Smooth muscle cell (in vitro differentiated cells): ENCODE measurements around the gene INPPL1. TPM values are rescaled to one million over a fixed set of nuclear protein-coding genes. Genes with fewer than 3 reads are reported as not detected.

ENCODE experiments used
- DNase-seq: peaks from one replicate; lab custom pipeline; 2025; ENCODE audit not compliant: unreplicated experiment; lab: John Stamatoyannopoulos, UW
- H2AFZ ChIP-seq: fragments of 200-600 bp; sonication (generic); 2 replicates; pipeline ENCODE4 v1.6.0; 2016; ENCODE audit warnings: antibody characterized with exemption, low read depth, mild to moderate bottlenecking
- H3F3A ChIP-seq: fragments of 200-600 bp; sonication (generic); 2 replicates; pipeline ENCODE4 v1.6.0; 2017; ENCODE audit warnings: antibody characterized with exemption, low read depth
- H3K27ac ChIP-seq: fragments of 200-600 bp; sonication (generic); 2 replicates; pipeline ENCODE4 v1.5.1; 2016; ENCODE audit warnings: low read depth, mild to moderate bottlenecking
- H3K27me3 ChIP-seq: fragments of 200-600 bp; sonication (generic); 2 replicates; pipeline ENCODE4 v1.6.1; 2016; ENCODE audit warnings: low read depth, mild to moderate bottlenecking
- H3K36me3 ChIP-seq: fragments of 200-600 bp; sonication (generic); 2 replicates; pipeline ENCODE4 v1.5.1; 2016; ENCODE audit warnings: low read depth
- H3K4me1 ChIP-seq: fragments of 200-600 bp; sonication (generic); 2 replicates; pipeline ENCODE4 v1.5.1; 2016; ENCODE audit warnings: low read depth
- H3K4me2 ChIP-seq: fragments of 200-600 bp; sonication (generic); 2 replicates; pipeline ENCODE4 v1.6.0; 2016; ENCODE audit warnings: mild to moderate bottlenecking
- H3K4me3 ChIP-seq: fragments of 200-600 bp; sonication (generic); 2 replicates; pipeline ENCODE4 v1.5.1; 2016; ENCODE audit warnings: mild to moderate bottlenecking
- H3K79me2 ChIP-seq: fragments of 200-600 bp; sonication (generic); 2 replicates; pipeline ENCODE4 v1.6.0; 2016; ENCODE audit warnings: low read depth, mild to moderate bottlenecking
- H3K9ac ChIP-seq: fragments of 200-600 bp; sonication (generic); 2 replicates; pipeline ENCODE4 v1.6.0; 2016; ENCODE audit warnings: low read depth
- H3K9me3 ChIP-seq: fragments of 200-600 bp; sonication (generic); replicated peaks from 2 replicates; pipeline ENCODE4 v1.5.1; 2016; ENCODE audit warnings: low read depth
- H4K20me1 ChIP-seq: fragments of 200-600 bp; sonication (generic); 2 replicates; pipeline ENCODE4 v1.6.0; 2016; ENCODE audit warnings: low read depth
- WGBS: methylation state at CpG from one replicate; pipeline ENCODE4 v1.1.7; 2016; ENCODE audit warnings: low lambda C conversion rate; 5-methylcytosine and 5-hydroxymethylcytosine counted together
- polyA plus RNA-seq: library from polyadenylated mRNA; unstranded; fragments of >200 nt; fragmentation: Nextera tagmentation; extraction: Ambion mirVana; gene quantifications from 2 replicates; pipeline ENCODE4 v1.2.1, GENCODE V29; 2016
- total RNA-seq: library from RNA; depleted of rRNA; stranded (reverse); fragments of >200 nt; gene quantifications from 2 replicates; pipeline ENCODE4 v1.2.3, GENCODE V29; 2014
- TF ChIP-seq, protein P1 (sequence below): fragments of 200-600 bp; sonication (generic); IDR thresholded peaks from 2 replicates; pipeline ENCODE4 v1.5.1; 2017; ENCODE audit warnings: borderline replicate concordance, mild to moderate bottlenecking, antibody characterized with exemption; ENCODE audit not compliant: insufficient read depth, poor library complexity, severe bottlenecking

Gene INPPL1
- total and polyA plus RNA-seq, 2 experiments from 2014 or later = 71.6 to 95.6 TPM

DNA sequence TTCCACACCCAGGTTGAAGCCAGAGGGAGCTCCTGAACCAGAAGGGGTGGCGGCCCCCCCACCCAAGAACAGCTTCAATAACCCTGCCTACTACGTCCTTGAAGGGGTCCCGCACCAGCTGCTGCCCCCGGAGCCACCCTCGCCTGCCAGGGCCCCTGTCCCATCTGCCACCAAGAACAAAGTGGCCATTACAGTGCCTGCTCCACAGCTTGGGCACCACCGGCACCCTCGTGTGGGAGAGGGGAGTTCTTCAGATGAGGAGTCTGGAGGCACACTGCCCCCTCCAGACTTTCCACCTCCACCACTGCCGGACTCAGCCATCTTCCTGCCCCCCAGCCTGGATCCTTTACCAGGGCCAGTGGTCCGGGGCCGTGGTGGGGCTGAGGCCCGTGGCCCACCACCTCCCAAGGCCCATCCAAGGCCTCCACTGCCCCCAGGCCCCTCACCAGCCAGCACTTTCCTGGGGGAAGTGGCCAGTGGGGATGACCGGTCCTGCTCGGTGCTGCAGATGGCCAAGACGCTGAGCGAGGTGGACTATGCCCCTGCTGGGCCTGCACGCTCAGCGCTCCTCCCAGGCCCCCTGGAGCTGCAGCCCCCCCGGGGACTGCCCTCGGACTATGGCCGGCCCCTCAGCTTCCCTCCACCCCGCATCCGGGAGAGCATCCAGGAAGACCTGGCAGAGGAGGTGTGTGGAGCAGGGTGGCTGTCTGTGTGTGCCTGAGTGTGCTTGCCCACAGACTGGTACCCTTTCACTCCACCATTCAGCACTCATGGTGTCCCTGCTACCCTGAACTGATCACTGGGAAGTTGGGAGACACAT, 12.8 kb downstream of the INPPL1 start:
- no peak overlapping the region for H3K27ac ChIP-seq
- TF ChIP-seq, protein P1, sequence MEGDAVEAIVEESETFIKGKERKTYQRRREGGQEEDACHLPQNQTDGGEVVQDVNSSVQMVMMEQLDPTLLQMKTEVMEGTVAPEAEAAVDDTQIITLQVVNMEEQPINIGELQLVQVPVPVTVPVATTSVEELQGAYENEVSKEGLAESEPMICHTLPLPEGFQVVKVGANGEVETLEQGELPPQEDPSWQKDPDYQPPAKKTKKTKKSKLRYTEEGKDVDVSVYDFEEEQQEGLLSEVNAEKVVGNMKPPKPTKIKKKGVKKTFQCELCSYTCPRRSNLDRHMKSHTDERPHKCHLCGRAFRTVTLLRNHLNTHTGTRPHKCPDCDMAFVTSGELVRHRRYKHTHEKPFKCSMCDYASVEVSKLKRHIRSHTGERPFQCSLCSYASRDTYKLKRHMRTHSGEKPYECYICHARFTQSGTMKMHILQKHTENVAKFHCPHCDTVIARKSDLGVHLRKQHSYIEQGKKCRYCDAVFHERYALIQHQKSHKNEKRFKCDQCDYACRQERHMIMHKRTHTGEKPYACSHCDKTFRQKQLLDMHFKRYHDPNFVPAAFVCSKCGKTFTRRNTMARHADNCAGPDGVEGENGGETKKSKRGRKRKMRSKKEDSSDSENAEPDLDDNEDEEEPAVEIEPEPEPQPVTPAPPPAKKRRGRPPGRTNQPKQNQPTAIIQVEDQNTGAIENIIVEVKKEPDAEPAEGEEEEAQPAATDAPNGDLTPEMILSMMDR = no peak
- no peak overlapping the region for H2AFZ ChIP-seq
- peaks cover 29% of the 10 kb centered on the region for H3F3A ChIP-seq
- H3K4me2 ChIP-seq = no peak overlapping the region
- no peaks in the 10 kb centered on the region for H3K9me3 ChIP-seq
- peaks cover 16% of the 10 kb centered on the region for H3K4me1 ChIP-seq
- peaks cover 63% of the 10 kb centered on the region for H4K20me1 ChIP-seq
- peaks cover 24% of the 10 kb centered on the region for H3K27me3 ChIP-seq
- no peaks in the 10 kb centered on the region for H3K79me2 ChIP-seq
- 92% methylated on average over 22 of the region's 22 CpGs for WGBS
- H3K9ac ChIP-seq = no peak overlapping the region
- no peak overlapping the region for H3K4me3 ChIP-seq
- no peak for DNase-seq
- no peaks in the 10 kb centered on the region for H3K36me3 ChIP-seq

DNA sequence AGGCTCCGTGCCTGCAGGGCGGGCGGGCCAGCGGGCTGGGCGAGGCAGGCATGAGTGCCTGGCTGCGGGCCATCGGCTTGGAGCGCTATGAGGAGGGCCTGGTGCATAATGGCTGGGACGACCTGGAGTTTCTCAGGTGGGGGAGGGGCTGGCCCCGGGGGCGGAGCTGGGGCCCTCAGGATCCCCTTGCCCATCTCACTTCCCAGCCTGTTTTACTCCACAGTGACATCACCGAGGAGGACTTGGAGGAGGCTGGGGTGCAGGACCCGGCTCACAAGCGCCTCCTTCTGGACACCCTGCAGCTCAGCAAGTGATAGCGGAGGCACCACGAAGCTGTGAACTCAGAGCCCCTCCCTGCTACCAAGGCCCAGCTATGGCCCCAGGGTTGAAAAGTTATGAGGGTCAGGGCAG, 13.5 kb downstream of the INPPL1 start:
- Histone ChIP-seq H3K4me2 (peak overlapping the region; percentile 82), H3K4me3 (no peak overlapping the region), H3K27me3 (peaks cover 32% of the 10 kb centered on the region), H3K79me2 (no peaks in the 10 kb centered on the region), H3K9me3 (no peaks in the 10 kb centered on the region), H3K27ac (no peak overlapping the region), H2AFZ (no peak overlapping the region), H4K20me1 (peaks cover 57% of the 10 kb centered on the region), H3F3A (peaks cover 29% of the 10 kb centered on the region), H3K36me3 (no peaks in the 10 kb centered on the region), H3K4me1 (peaks cover 16% of the 10 kb centered on the region), H3K9ac (no peak overlapping the region)
- 42% methylated on average over 13 of the region's 16 CpGs for WGBS
- TF ChIP-seq, protein P1 = peak; percentile 75
- no peak for DNase-seq

DNA sequence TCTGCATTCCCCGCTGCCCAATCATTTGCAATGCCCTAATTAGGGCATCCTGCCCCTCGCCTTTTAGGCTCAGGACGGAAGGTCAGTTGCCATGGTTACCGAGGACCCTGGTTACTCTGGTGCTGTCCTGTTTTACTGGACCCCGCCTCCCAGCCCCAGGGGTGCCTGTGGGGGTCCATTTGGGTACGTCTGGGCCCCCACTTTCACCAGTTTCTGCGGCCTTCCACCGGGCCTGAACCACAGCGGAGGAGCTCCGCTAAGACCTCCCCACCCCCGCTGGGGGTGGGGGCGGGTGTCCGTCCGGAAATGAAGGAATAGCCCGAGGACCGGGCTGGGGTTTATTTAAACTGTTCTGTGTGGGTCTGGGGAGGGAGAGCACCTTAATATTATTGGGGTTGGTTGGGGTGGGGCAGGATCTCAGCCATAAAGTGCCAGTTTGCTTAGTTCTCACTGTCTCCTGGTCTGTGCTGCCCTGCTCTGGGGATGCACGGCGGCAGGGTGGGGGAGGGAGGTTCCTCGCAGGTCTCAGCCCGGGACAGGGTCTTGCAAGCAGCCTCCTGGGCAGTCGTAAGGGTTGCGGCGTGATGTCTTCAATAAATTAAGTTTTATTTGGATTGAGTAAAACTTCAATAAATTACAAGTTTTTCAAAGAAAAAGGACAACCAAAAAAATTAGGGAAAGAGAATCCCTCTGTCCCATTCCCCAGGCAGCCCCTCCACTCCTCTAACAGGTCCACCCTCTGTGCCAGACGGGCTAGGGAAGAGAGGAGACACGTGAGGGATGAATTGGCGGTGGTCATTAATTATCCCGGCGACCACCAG, 14.1 kb downstream of the INPPL1 start:
- TF ChIP-seq, protein P1 = no peak
- Histone ChIP-seq H3K27ac (no peak overlapping the region), H4K20me1 (peaks cover 50% of the 10 kb centered on the region), H3F3A (peaks cover 25% of the 10 kb centered on the region), H2AFZ (no peak overlapping the region), H3K4me1 (peaks cover 16% of the 10 kb centered on the region), H3K4me2 (peak overlapping the region; percentile 82), H3K9ac (no peak overlapping the region), H3K9me3 (no peaks in the 10 kb centered on the region), H3K4me3 (peak overlapping the region; percentile 32), H3K79me2 (no peaks in the 10 kb centered on the region), H3K27me3 (peaks cover 38% of the 10 kb centered on the region), H3K36me3 (no peaks in the 10 kb centered on the region)
- WGBS = 34% methylated on average over 28 of the region's 28 CpGs
- DNase-seq = no peak
